BLaER1 (cell line): ENCODE data around the gene HIF1A.
"Not testable (repeated sequence)": the region's sequence is repeated elsewhere in the genome, so short reads cannot be mapped to it uniquely, and the experiment has no call there.

Experiments used
- H3K27ac ChIP-seq: shearing (Covaris generic); formaldehyde crosslinking; 2 replicates; pipeline ENCODE4 v1.8.1; 2022
- H3K27me3 ChIP-seq: shearing (Covaris generic); formaldehyde crosslinking; 2 replicates; pipeline ENCODE4 v1.8.1; 2022
- H3K36me3 ChIP-seq: shearing (Covaris generic); formaldehyde crosslinking; 2 replicates; pipeline ENCODE4 v1.8.1; 2022
- H3K4me1 ChIP-seq: shearing (Covaris generic); formaldehyde crosslinking; 2 replicates; pipeline ENCODE4 v1.8.1; 2022
- H3K4me2 ChIP-seq: shearing (Covaris generic); formaldehyde crosslinking; 2 replicates; pipeline ENCODE4 v1.8.1; 2022
- H3K4me3 ChIP-seq: shearing (Covaris generic); formaldehyde crosslinking; 2 replicates; pipeline ENCODE4 v1.8.1; 2022
- H3K9ac ChIP-seq: shearing (Covaris generic); formaldehyde crosslinking; 2 replicates; pipeline ENCODE4 v1.8.1; 2022
- H3K9me3 ChIP-seq: shearing (Covaris generic); formaldehyde crosslinking; 2 replicates; pipeline ENCODE4 v1.8.1; 2022
- H4K20me1 ChIP-seq: shearing (Covaris generic); formaldehyde crosslinking; 2 replicates; pipeline ENCODE4 v1.8.1; 2022
- Cebpa-rat ChIP-seq: shearing (Covaris generic); IDR thresholded peaks from 2 replicates; pipeline ENCODE4 v1.8.1; 2022

HIF1A gene

GRCh38 chr14:61656341-61656740 lies 39.0 kb upstream of the HIF1A start:
- no peak overlapping the region for H3K4me3 ChIP-seq
- H3K4me1 ChIP-seq = peaks cover 11% of the 10 kb centered on the region
- H3K4me2 ChIP-seq = no peak overlapping the region
- no peak for TF ChIP-seq Cebpa-rat
- no peaks in the 10 kb centered on the region for H3K27me3 ChIP-seq
- H3K9me3 ChIP-seq = no peaks in the 10 kb centered on the region
- no peaks in the 10 kb centered on the region for H4K20me1 ChIP-seq
- no peak overlapping the region for H3K9ac ChIP-seq
- H3K36me3 ChIP-seq = no peaks in the 10 kb centered on the region
- H3K27ac ChIP-seq = no peak overlapping the region

GRCh38 chr14:61658111-61658510 lies 37.2 kb upstream of the HIF1A start:
- not testable (repeated sequence) for H3K36me3 ChIP-seq, H4K20me1 ChIP-seq, H3K9me3 ChIP-seq, H3K27ac ChIP-seq, H3K27me3 ChIP-seq, H3K4me3 ChIP-seq, H3K4me2 ChIP-seq, H3K9ac ChIP-seq
- peaks cover 29% of the 10 kb centered on the region for H3K4me1 ChIP-seq

GRCh38 chr14:61659582-61659981 lies 35.7 kb upstream of the HIF1A start:
- TF ChIP-seq Cebpa-rat = peak; percentile 42; the same call in 1 of the 2 replicates
- Histone ChIP-seq H3K4me2 (no peak overlapping the region), H3K4me1 (peaks cover 41% of the 10 kb centered on the region), H4K20me1 (no peaks in the 10 kb centered on the region), H3K4me3 (no peak overlapping the region), H3K27ac (no peak overlapping the region), H3K27me3 (no peaks in the 10 kb centered on the region), H3K9ac (no peak overlapping the region), H3K36me3 (no peaks in the 10 kb centered on the region), H3K9me3 (peaks cover 6% of the 10 kb centered on the region; the same call in 1 of the 2 replicates)

GRCh38 chr14:61661471-61662400 lies 33.6 kb upstream of the HIF1A start:
- no peak overlapping the region for H3K9ac ChIP-seq
- no peak overlapping the region for H3K4me3 ChIP-seq
- peak overlapping the region; percentile 40 for H3K4me2 ChIP-seq
- H4K20me1 ChIP-seq = no peaks in the 10 kb centered on the region
- peaks cover 42% of the 10 kb centered on the region for H3K4me1 ChIP-seq
- no peaks in the 10 kb centered on the region for H3K36me3 ChIP-seq
- no peaks in the 10 kb centered on the region for H3K27me3 ChIP-seq
- peaks cover 6% of the 10 kb centered on the region; the same call in 1 of the 2 replicates for H3K9me3 ChIP-seq
- TF ChIP-seq Cebpa-rat = no peak
- H3K27ac ChIP-seq = no peak overlapping the region

GRCh38 chr14:61662437-61663311 lies 32.6 kb upstream of the HIF1A start:
- peak overlapping the region; percentile 40 for H3K4me2 ChIP-seq
- H3K4me1 ChIP-seq = peaks cover 51% of the 10 kb centered on the region
- H3K9me3 ChIP-seq = peaks cover 6% of the 10 kb centered on the region; the same call in 1 of the 2 replicates
- H3K27me3 ChIP-seq = no peaks in the 10 kb centered on the region
- no peak overlapping the region for H3K27ac ChIP-seq
- TF ChIP-seq Cebpa-rat = no peak
- no peak overlapping the region for H3K4me3 ChIP-seq
- H3K36me3 ChIP-seq = no peaks in the 10 kb centered on the region
- no peak overlapping the region for H3K9ac ChIP-seq
- no peaks in the 10 kb centered on the region for H4K20me1 ChIP-seq

- H3K4me3 ChIP-seq = no peak overlapping the region
- peak overlapping the region; percentile 40 for H3K4me2 ChIP-seq
- H3K9me3 ChIP-seq = peaks cover 6% of the 10 kb centered on the region; the same call in 1 of the 2 replicates
- no peaks in the 10 kb centered on the region for H4K20me1 ChIP-seq
- H3K36me3 ChIP-seq = no peaks in the 10 kb centered on the region
- no peak overlapping the region for H3K27ac ChIP-seq
- TF ChIP-seq Cebpa-rat = no peak
- no peaks in the 10 kb centered on the region for H3K27me3 ChIP-seq
- no peak overlapping the region for H3K9ac ChIP-seq
- peaks cover 59% of the 10 kb centered on the region for H3K4me1 ChIP-seq
Observed at GRCh38 chr14:61663312-61663979, 31.9 kb upstream of the HIF1A start.

GRCh38 chr14:61668282-61668681 lies 27.0 kb upstream of the HIF1A start:
- peak overlapping the region; percentile 69 for H3K4me2 ChIP-seq

GRCh38 chr14:61670576-61670975 lies 24.7 kb upstream of the HIF1A start:
- H3K27ac ChIP-seq = no peak overlapping the region; the same call in 1 of the 2 replicates
- H3K27me3 ChIP-seq = no peaks in the 10 kb centered on the region
- H3K9ac ChIP-seq = no peak overlapping the region
- H3K4me1 ChIP-seq = peaks cover 37% of the 10 kb centered on the region
- H3K36me3 ChIP-seq = no peaks in the 10 kb centered on the region
- no peak overlapping the region for H3K4me3 ChIP-seq
- peak overlapping the region; percentile 31; the same call in 1 of the 2 replicates for H3K4me2 ChIP-seq
- H4K20me1 ChIP-seq = no peaks in the 10 kb centered on the region
- no peak for TF ChIP-seq Cebpa-rat
- no peaks in the 10 kb centered on the region for H3K9me3 ChIP-seq

More at GRCh38 chr14:61668282-61668681, 27.0 kb upstream of the HIF1A start:
- no peak overlapping the region for H3K4me3 ChIP-seq
- H3K9me3 ChIP-seq = no peaks in the 10 kb centered on the region
- H3K27ac ChIP-seq = no peak overlapping the region
- H4K20me1 ChIP-seq = no peaks in the 10 kb centered on the region
- H3K9ac ChIP-seq = no peak overlapping the region
- H3K36me3 ChIP-seq = no peaks in the 10 kb centered on the region
- peaks cover 47% of the 10 kb centered on the region for H3K4me1 ChIP-seq
- H3K27me3 ChIP-seq = no peaks in the 10 kb centered on the region
- no peak for TF ChIP-seq Cebpa-rat

GRCh38 chr14:61671082-61671481 lies 24.2 kb upstream of the HIF1A start:
- no peak overlapping the region for H3K4me3 ChIP-seq
- H3K27me3 ChIP-seq = no peaks in the 10 kb centered on the region
- peak overlapping the region; percentile 66 for H3K27ac ChIP-seq
- peak overlapping the region; percentile 4; the same call in 1 of the 2 replicates for H3K9ac ChIP-seq
- H4K20me1 ChIP-seq = no peaks in the 10 kb centered on the region
- no peaks in the 10 kb centered on the region for H3K9me3 ChIP-seq
- H3K4me2 ChIP-seq = peak overlapping the region; percentile 31
- TF ChIP-seq Cebpa-rat = no peak
- H3K36me3 ChIP-seq = no peaks in the 10 kb centered on the region
- H3K4me1 ChIP-seq = peaks cover 37% of the 10 kb centered on the region
